Kidney (tissue), 14 donors: Measurements from ENCODE around the gene EDEM1. TPM values are rescaled to one million over a fixed set of nuclear protein-coding genes. Genes with fewer than 3 reads are reported as not detected.

Source experiments
- DNase-seq, 5 donors: peaks; one replicate each; pipeline ENCODE4 v3.0.0-alpha.2; 2013 to 2020
- FAIRE-seq: peaks from 2 replicates; lab custom pipeline; 2012; peaks lifted over from hg19 to GRCh38; lab: Jason Lieb, UNC
- H3K27ac ChIP-seq, 2 donors: one replicate each; pipeline ENCODE4 v1.7.0; 2013; ENCODE audit warnings: low read depth in 2 of 2, low read length in 2 of 2, inconsistent platforms in 1 of 2
- H3K27me3 ChIP-seq: one replicate; pipeline ENCODE4 v1.7.1; 2013; ENCODE audit warnings: low read length, inconsistent platforms; ENCODE audit not compliant: control insufficient read depth, insufficient read depth
- H3K36me3 ChIP-seq, 3 donors: one replicate each; pipeline versions ENCODE4 v1.7.0 to v1.7.1; 2013; ENCODE audit warnings: low read length in 3 of 3, control low read depth in 1 of 3, inconsistent platforms in 1 of 3; ENCODE audit not compliant: insufficient read depth in 3 of 3, control insufficient read depth in 2 of 3
- H3K4me1 ChIP-seq, 3 donors: one replicate each; pipeline versions ENCODE4 v1.7.0 to v1.7.1; 2013; ENCODE audit warnings: low read length in 3 of 3, inconsistent platforms in 1 of 3, low read depth in 1 of 3; ENCODE audit not compliant: control insufficient read depth in 2 of 3, insufficient read depth in 2 of 3
- H3K4me3 ChIP-seq, 3 donors: one replicate each; pipeline versions ENCODE4 v1.7.0 to v1.8.1; 2013; ENCODE audit warnings: low read length in 3 of 3, control low read depth in 1 of 3, inconsistent platforms in 1 of 3
- H3K9ac ChIP-seq, 3 donors: one replicate each; pipeline versions ENCODE4 v1.7.0 to v1.7.1; 2013; ENCODE audit warnings: low read length in 3 of 3, control low read depth in 1 of 3, inconsistent platforms in 1 of 3
- H3K9me3 ChIP-seq, 3 donors: one replicate each; pipeline versions ENCODE4 v1.7.0 to v1.7.1; 2013; ENCODE audit warnings: low read length in 3 of 3, control low read depth in 1 of 3, inconsistent platforms in 1 of 3; ENCODE audit not compliant: control insufficient read depth in 2 of 3, insufficient read depth in 1 of 3
- CTCF ChIP-seq: IDR thresholded peaks from 3 replicates; pipeline ENCODE4 v1.5.1; 2012; ENCODE audit warnings: mild to moderate bottlenecking, moderate library complexity, borderline replicate concordance; ENCODE audit not compliant: insufficient read depth; ENCODE audit errors: extremely low read depth
- intact Hi-C: fragments of 100-400 bp; cut with DNase I; formaldehyde crosslinking; loops from one replicate; pipeline ENCODE4 v1.11.1; 2022
- polyA plus RNA-seq: library from polyadenylated mRNA; stranded (reverse); fragments of 350-450 nt; fragmentation: Illumina TruSeq; extraction: RNeasy Lipid Tissue Mini Kit (QIAGEN cat#74804); gene quantifications from one replicate; pipeline ENCODE4 v1.2.3, GENCODE V29; 2014; ENCODE audit warnings: low read depth, low replicate concordance; ENCODE audit not compliant: insufficient read depth
- total RNA-seq: library from RNA; stranded (reverse); fragmentation: NEBNext Ultra II Directional; extraction: Animal tissue kit (Norgen Biotek cat#: 25700); gene quantifications from one replicate; pipeline ENCODE4 v1.2.1, GENCODE V29; 2021
- donor health status: control.
- donor health status: control.
- donor health status: control.
- donor health status: control.
- donor health status: control.
- donor health status: DM: yes; HTN: yes; CAD: no.
- donor health status: Normal renal cell carcinoma (clear cell type).

Gene EDEM1
- total and polyA plus RNA-seq, 2 donors from 2014 or later = 5.5 to 47.5 TPM

- Histone ChIP-seq H3K27me3 (no peaks in the 10 kb centered on the region), H3K9ac (no peak overlapping the region), H3K27ac (no peak overlapping the region), H3K9me3 (no peaks in the 10 kb centered on the region), H3K4me1 (peaks cover 0 to 3% (median under 1%) of the 10 kb centered on the region in 3 donors), H3K4me3 (no peak overlapping the region), H3K36me3 (no peaks in the 10 kb centered on the region)
- DNase-seq = peak in 2 of 5 donors; percentile 46 to 78
- FAIRE-seq = peak; percentile 73
- intact Hi-C loops = no loop called here
- TF ChIP-seq CTCF = peak; percentile 52
Measured at GRCh38 chr3:5226783-5227182, 39.3 kb downstream of the EDEM1 start.

- no peak for DNase-seq
- H3K9me3 ChIP-seq = no peaks in the 10 kb centered on the region
- H3K36me3 ChIP-seq = no peaks in the 10 kb centered on the region
- intact Hi-C loops = no loop called here
- no peak for TF ChIP-seq CTCF
- H3K9ac ChIP-seq = no peak overlapping the region
- H3K27ac ChIP-seq = no peak overlapping the region
- no peak overlapping the region for H3K4me3 ChIP-seq
- H3K4me1 ChIP-seq = peaks cover 0 to 3% (median 0%) of the 10 kb centered on the region in 3 donors
- no peak for FAIRE-seq
- H3K27me3 ChIP-seq = no peaks in the 10 kb centered on the region
Measured at GRCh38 chr3:5227812-5228211, 40.3 kb downstream of the EDEM1 start.

- no peaks in the 10 kb centered on the region for H3K36me3 ChIP-seq
- no peak overlapping the region for H3K9ac ChIP-seq
- H3K27me3 ChIP-seq = no peaks in the 10 kb centered on the region
- no peaks in the 10 kb centered on the region for H3K9me3 ChIP-seq
- no peak overlapping the region for H3K4me3 ChIP-seq
- intact Hi-C loops = no loop called here
- H3K27ac ChIP-seq = no peak overlapping the region
- no peaks in the 10 kb centered on the region for H3K4me1 ChIP-seq
- TF ChIP-seq CTCF = no peak
- DNase-seq (no peak), FAIRE-seq (no peak)
Measured at GRCh38 chr3:5229414-5229813, 41.9 kb downstream of the EDEM1 start.

GRCh38 chr3:5231074-5231473, 43.6 kb downstream of the EDEM1 start:
- no peak for DNase-seq
- H3K4me1 ChIP-seq = no peaks in the 10 kb centered on the region
- no peak for FAIRE-seq
- no peaks in the 10 kb centered on the region for H3K36me3 ChIP-seq
- no peak overlapping the region for H3K27ac ChIP-seq
- no peaks in the 10 kb centered on the region for H3K27me3 ChIP-seq
- no peak overlapping the region for H3K9ac ChIP-seq
- TF ChIP-seq CTCF = no peak
- intact Hi-C loops = no loop called here
- no peaks in the 10 kb centered on the region for H3K9me3 ChIP-seq
- H3K4me3 ChIP-seq = no peak overlapping the region
